Spleen (tissue), 11 donors: ENCODE results near the gene HOOK1. TPM values are rescaled to one million over a fixed set of nuclear protein-coding genes. Genes with fewer than 3 reads are reported as not detected.
"Not testable (repeated sequence)": the region's sequence is repeated elsewhere in the genome, so short reads cannot be mapped to it uniquely, and the experiment has no call there.

ENCODE experiments used
- DNase-seq: peaks from one replicate; pipeline ENCODE4 v3.0.0-alpha.2; 2020
- H3K27ac ChIP-seq, 8 donors: fragments of 200-600 bp; sonication (generic) in 7 of 8; 1 replicate in 4 of 8; 2 replicates in 4 of 8; pipeline versions ENCODE4 v1.5.0 to v1.8.0; 2016 to 2021; ENCODE audit warnings: inconsistent platforms in 4 of 8, mild to moderate bottlenecking in 4 of 8, moderate library complexity in 1 of 8
- H3K27me3 ChIP-seq, 7 donors: fragments of 200-600 bp; sonication (generic) in 6 of 7; replicated peaks in 1 of 7; 1 replicate in 4 of 7; 2 replicates in 3 of 7; pipeline versions ENCODE4 v1.5.0 to v1.8.0; 2016 to 2021; ENCODE audit warnings: inconsistent platforms in 3 of 7, mild to moderate bottlenecking in 1 of 7
- H3K36me3 ChIP-seq, 6 donors: fragments of 200-600 bp; sonication (generic) in 5 of 6; 1 replicate in 4 of 6; 2 replicates in 2 of 6; pipeline versions ENCODE4 v1.5.0 to v1.8.0; 2016 to 2021; ENCODE audit warnings: inconsistent platforms in 2 of 6
- H3K4me1 ChIP-seq, 6 donors: fragments of 200-600 bp; sonication (generic) in 5 of 6; 1 replicate in 3 of 6; 2 replicates in 3 of 6; pipeline versions ENCODE4 v1.5.0 to v1.8.0; 2016 to 2021; ENCODE audit warnings: inconsistent platforms in 3 of 6
- H3K4me3 ChIP-seq, 8 donors: fragments of 200-600 bp; sonication (generic) in 7 of 8; 1 replicate in 4 of 8; 2 replicates in 4 of 8; pipeline versions ENCODE4 v1.5.0 to v1.8.0; 2016 to 2021; ENCODE audit warnings: inconsistent platforms in 4 of 8, mild to moderate bottlenecking in 4 of 8, moderate library complexity in 2 of 8
- H3K9me3 ChIP-seq, 8 donors: fragments of 200-600 bp; sonication (generic) in 7 of 8; 1 replicate in 4 of 8; 2 replicates in 4 of 8; pipeline versions ENCODE4 v1.5.0 to v1.8.0; 2016 to 2021; ENCODE audit warnings: inconsistent platforms in 4 of 8
- CTCF ChIP-seq, 11 experiments: fragments of 200-600 bp in 7 of 11; fragments of 450-650 bp in 4 of 11; sonication (generic) in 4 of 11; IDR thresholded peaks in 8 of 11; conservative IDR thresholded peaks in 3 of 11; 1 replicate in 7 of 11; 2 replicates in 4 of 11; pipeline versions ENCODE4 v1.4.0 to v1.8.0; 2016 to 2021; ENCODE audit warnings: antibody characterized with exemption in 11 of 11, inconsistent platforms in 4 of 11, mild to moderate bottlenecking in 1 of 11
- POLR2A ChIP-seq, 3 donors: fragments of 450-650 bp; IDR thresholded peaks; one replicate each; pipeline ENCODE4 v1.5.1; 2017; ENCODE audit warnings: antibody characterized with exemption in 3 of 3, mild to moderate bottlenecking in 1 of 3
- POLR2AphosphoS5 ChIP-seq, 3 donors: sonication (generic); formaldehyde crosslinking; IDR thresholded peaks; one replicate each; pipeline ENCODE4 v1.5.1; 2017; ENCODE audit warnings: antibody characterized with exemption in 3 of 3
- WGBS, 5 donors: extraction: QIAGEN DNeasy Blood & Tissue Kit in 3 of 5; methylation state at CpG; one replicate each; pipeline versions ENCODE4 v1.1.5 to v1.1.7; 2013 to 2018; 5-methylcytosine and 5-hydroxymethylcytosine counted together
- intact Hi-C: fragments of 100-400 bp; cut with DNase I; formaldehyde crosslinking; loops from one replicate; pipeline ENCODE4 v1.15.0; 2023; ENCODE audit warnings: low total_unique reads
- polyA plus RNA-seq, 3 donors: library from polyadenylated mRNA; stranded (reverse); fragments of 200-250 nt; gene quantifications; one replicate each; pipeline ENCODE4 v1.2.1, GENCODE V29; 2013
- total RNA-seq, 7 donors: library from RNA; depleted of rRNA in 3 of 7; stranded (reverse); fragments of >200 nt in 3 of 7; fragmentation: NEBNext Ultra II Directional in 4 of 7; extraction: Animal tissue kit (Norgen Biotek cat#: 25700) in 4 of 7; gene quantifications; one replicate each; pipeline versions ENCODE4 v1.1.0 to v1.2.1, GENCODE V29; 2016 to 2021
- donor health status: healthy with polysubstance abuse.
- donor health status: DM: no; HTN: no; CAD: no; lungs with moderate emphysema.
- donor health status: DM: no; HTN: no; CAD: no.
- donor health status: Bipolar disorder and iron deficiency.
- donor health status: healthy.
- donor health status: DM: no; HTN: no; CAD: no.
- donor health status: DM: yes; HTN: yes; CAD: no.

Gene HOOK1
- total and polyA plus RNA-seq, 10 donors = 1.1 to 6.9 (median 3.9) TPM

GRCh38 chr1:59917026-59917784 is 102.5 kb downstream of the HOOK1 start:
- TF ChIP-seq CTCF (IDR thresholded peaks at IDR 0.05 in 8 of 11, conservative IDR thresholded peaks at IDR 0.05 in 3 of 11) = no peak
- TF ChIP-seq POLR2A (IDR thresholded peaks at IDR 0.05) = no peak
- TF ChIP-seq POLR2AphosphoS5 (IDR thresholded peaks at IDR 0.05) = no peak
- no peaks in the 10 kb centered on the region for H3K36me3 ChIP-seq
- no peak overlapping the region for H3K27ac ChIP-seq
- no peaks in the 10 kb centered on the region for H3K9me3 ChIP-seq
- no peak for DNase-seq
- intact Hi-C loops = no loop called here
- no peaks in the 10 kb centered on the region for H3K4me1 ChIP-seq
- no peak overlapping the region for H3K4me3 ChIP-seq
- WGBS, 5 donors = 85 to 91% (median 88%) methylated on average over 10 of the region's 10 CpGs
- H3K27me3 ChIP-seq = no peaks in the 10 kb centered on the region

- no peak overlapping the region for H3K27ac ChIP-seq
- no peaks in the 10 kb centered on the region for H3K27me3 ChIP-seq
- no peak for DNase-seq
- peaks cover 0 to under 1% (median 0%) of the 10 kb centered on the region in 8 donors for H3K9me3 ChIP-seq
- no peaks in the 10 kb centered on the region for H3K4me1 ChIP-seq
- 81 to 100% (median 83%) methylated on average over 2 of the region's 2 CpGs for WGBS, 5 donors
- no peak overlapping the region for H3K4me3 ChIP-seq
- no peak for TF ChIP-seq POLR2A (IDR thresholded peaks at IDR 0.05)
- TF ChIP-seq CTCF (IDR thresholded peaks at IDR 0.05 in 8 of 11, conservative IDR thresholded peaks at IDR 0.05 in 3 of 11) = no peak
- no peak for TF ChIP-seq POLR2AphosphoS5 (IDR thresholded peaks at IDR 0.05)
- H3K36me3 ChIP-seq = no peaks in the 10 kb centered on the region
- intact Hi-C loops = no loop called here
These were observed 103.0 kb downstream of the HOOK1 start for GRCh38 chr1:59917785-59918180.

GRCh38 chr1:59919746-59920145 is 105.0 kb downstream of the HOOK1 start:
- no peaks in the 10 kb centered on the region for H3K4me1 ChIP-seq
- intact Hi-C loops = no loop called here
- H3K27me3 ChIP-seq = no peaks in the 10 kb centered on the region
- peaks cover 0 to 15% (median 12%) of the 10 kb centered on the region in 8 donors for H3K9me3 ChIP-seq
- H3K36me3 ChIP-seq = no peaks in the 10 kb centered on the region
- WGBS, 5 donors = 72 to 92% (median 87%) methylated on average over 2 of the region's 2 CpGs
- no peak for DNase-seq
- no peak overlapping the region for H3K4me3 ChIP-seq
- TF ChIP-seq CTCF (IDR thresholded peaks at IDR 0.05 in 8 of 11, conservative IDR thresholded peaks at IDR 0.05 in 3 of 11) (no peak), POLR2A (IDR thresholded peaks at IDR 0.05) (no peak), POLR2AphosphoS5 (IDR thresholded peaks at IDR 0.05) (no peak)
- no peak overlapping the region for H3K27ac ChIP-seq

DNA sequence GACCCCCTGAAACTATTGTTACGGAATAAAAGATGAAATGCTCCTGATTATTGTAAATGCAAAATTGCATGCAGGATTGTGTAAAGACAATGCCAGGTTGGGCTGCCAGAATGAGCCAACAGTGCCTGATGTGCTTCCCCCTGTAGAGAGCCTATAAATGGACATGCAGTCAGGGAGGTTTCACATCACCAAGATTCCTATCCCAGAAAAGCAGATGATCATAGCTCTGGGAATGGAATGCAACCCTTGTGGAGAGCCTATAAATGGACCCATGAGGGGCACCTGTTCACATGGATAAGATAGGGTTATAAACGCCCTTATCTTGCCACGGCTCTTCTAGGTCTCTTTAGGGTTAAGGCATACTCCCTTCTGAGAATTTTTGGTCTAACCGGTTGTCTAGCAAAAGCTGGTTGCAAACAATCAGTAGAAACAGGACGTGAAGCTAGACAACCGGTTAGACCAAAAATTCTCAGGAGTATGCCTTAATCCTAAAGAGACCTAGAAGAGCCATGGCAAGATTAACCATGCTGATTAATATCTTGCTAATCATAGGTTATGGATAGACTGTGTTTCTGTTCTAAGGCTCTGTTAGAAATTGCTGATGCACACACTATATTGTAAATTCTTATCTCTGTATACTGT is 106.6 kb downstream of the HOOK1 start:
- DNase-seq, H3K36me3 ChIP-seq, H3K27me3 ChIP-seq, H3K27ac ChIP-seq, H3K4me1 ChIP-seq, intact Hi-C loops, H3K4me3 ChIP-seq: not testable (repeated sequence)
- peaks cover 0 to 23% (median 17%) of the 10 kb centered on the region in 8 donors for H3K9me3 ChIP-seq
- WGBS, 5 donors = 85 to 92% (median 88%) methylated on average over 6 of the region's 6 CpGs
